OCI-LY7 (cell line): ENCODE results near the gene IL20RA. TPM values are rescaled to one million over a fixed set of nuclear protein-coding genes. Genes with fewer than 3 reads are reported as not detected.
"Not testable (repeated sequence)": the region's sequence is repeated elsewhere in the genome, so short reads cannot be mapped to it uniquely, and the experiment has no call there.

Experiments used
- BruUV-seq: library from RNA; stranded (reverse); fragments of 400-500 nt; replicated peaks from 2 replicates; lab custom pipeline; 2021; lab: Mats Ljungman, UMichigan
- CTCF ChIA-PET: fragments of 300-600 bp; sonication (Branson Sonifier 250); formaldehyde crosslinking; loops from one replicate; lab custom pipeline; 2022; ENCODE audit warnings: antibody characterized with exemption; ENCODE audit not compliant: unreplicated experiment; lab: Charles Lee
- POLR2A ChIA-PET: fragments of 300-600 bp; sonication (Branson Sonifier 250); formaldehyde crosslinking; loops from one replicate; lab custom pipeline; 2022; ENCODE audit warnings: antibody characterized with exemption; lab: Charles Lee
- DNase-seq: peaks from one replicate; pipeline ENCODE4 v3.0.0-alpha.2; 2015; ENCODE audit warnings: low spot score
- H2AFZ ChIP-seq: fragments of 200-600 bp; sonication (generic), shearing (Covaris generic); 2 replicates; pipeline ENCODE4 v1.6.1; 2014; ENCODE audit warnings: mild to moderate bottlenecking, antibody characterized with exemption, low read length, moderate library complexity
- H3K27ac ChIP-seq: fragments of 200-600 bp; sonication (generic); 2 replicates; pipeline ENCODE4 v1.5.1; 2014; ENCODE audit warnings: mixed run types, low read depth, mild to moderate bottlenecking, moderate library complexity, low read length, inconsistent platforms; ENCODE audit not compliant: poor library complexity, severe bottlenecking
- H3K36me3 ChIP-seq: fragments of 200-600 bp; sonication (generic); 2 replicates; pipeline ENCODE4 v1.6.1; 2014; ENCODE audit warnings: mild to moderate bottlenecking, antibody characterized with exemption, low read length, moderate library complexity, mixed read lengths; ENCODE audit not compliant: insufficient read depth
- H3K4me1 ChIP-seq: fragments of 200-600 bp; sonication (generic); 2 replicates; pipeline ENCODE4 v1.5.1; 2014; ENCODE audit warnings: mild to moderate bottlenecking, low read length; ENCODE audit not compliant: insufficient read depth, poor library complexity, severe bottlenecking
- H3K4me2 ChIP-seq: fragments of 200-600 bp; sonication (generic); 2 replicates; pipeline ENCODE4 v1.6.1; 2014; ENCODE audit warnings: mild to moderate bottlenecking, low read length
- H3K4me3 ChIP-seq: fragments of 200-600 bp; sonication (generic); 2 replicates; pipeline ENCODE4 v1.5.1; 2014; ENCODE audit warnings: mild to moderate bottlenecking, low read depth, low read length; ENCODE audit not compliant: poor library complexity, severe bottlenecking
- H3K79me2 ChIP-seq: fragments of 200-600 bp; sonication (generic); 2 replicates; pipeline ENCODE4 v1.6.1; 2016; ENCODE audit warnings: low read depth, mild to moderate bottlenecking, low read length, moderate library complexity, mixed read lengths; ENCODE audit not compliant: insufficient read depth
- H3K9me2 ChIP-seq: fragments of 200-600 bp; sonication (generic); 2 replicates; pipeline ENCODE4 v1.6.1; 2016; ENCODE audit warnings: mild to moderate bottlenecking, low read length, mixed read lengths; ENCODE audit not compliant: insufficient read depth
- H3K9me3 ChIP-seq: fragments of 200-600 bp; sonication (generic); 2 replicates; pipeline ENCODE4 v1.6.1; 2014; ENCODE audit warnings: mild to moderate bottlenecking, mixed run types, low read length, mixed read lengths
- H4K20me1 ChIP-seq: fragments of 200-600 bp; sonication (generic); 2 replicates; pipeline ENCODE4 v1.6.1; 2014; ENCODE audit warnings: mild to moderate bottlenecking, antibody characterized with exemption, low read length, moderate library complexity, mixed read lengths; ENCODE audit not compliant: insufficient read depth
- CTCF ChIP-seq: fragments of 200-600 bp; sonication (generic); conservative IDR thresholded peaks from 2 replicates; pipeline ENCODE4 v1.5.1; 2014; ENCODE audit warnings: mild to moderate bottlenecking, antibody characterized with exemption, low read length, moderate library complexity, mixed read lengths
- EZH2phosphoT487 ChIP-seq: fragments of 200-600 bp; sonication (generic); IDR thresholded peaks from 2 replicates; pipeline ENCODE4 v1.6.1; 2018; ENCODE audit warnings: low read depth, borderline replicate concordance, mild to moderate bottlenecking, mixed run types, antibody characterized with exemption, low read length, moderate library complexity, mixed read lengths
- intact Hi-C: fragments of 100-400 bp; cut with micrococcal nuclease; formaldehyde crosslinking; loops from one replicate; pipeline ENCODE4 v1.10.0; 2022; ENCODE audit not compliant: unreplicated experiment
- total RNA-seq, 2 experiments: library from RNA; depleted of rRNA in 1 of 2; stranded (reverse); fragments of >200 nt in 1 of 2; shearing (Covaris generic) in 1 of 2; gene quantifications; 2 replicates each; pipeline ENCODE4 v1.2.3, GENCODE V29; 2014 to 2022

IL20RA gene
- total RNA-seq, 2 experiments from 2014 or later = not detected

- CTCF ChIA-PET = no interaction called here
- Histone ChIP-seq H3K36me3 (no peaks in the 10 kb centered on the region), H3K79me2 (no peaks in the 10 kb centered on the region), H3K9me3 (no peaks in the 10 kb centered on the region), H2AFZ (no peak overlapping the region), H3K27ac (no peak overlapping the region), H3K9me2 (no peaks in the 10 kb centered on the region), H4K20me1 (no peaks in the 10 kb centered on the region), H3K4me1 (no peaks in the 10 kb centered on the region), H3K4me3 (no peak overlapping the region), H3K4me2 (no peak overlapping the region)
- BruUV-seq = no TSS peak
- intact Hi-C loops = no loop called here
- no peak for TF ChIP-seq EZH2phosphoT487
- TF ChIP-seq CTCF = no peak
- POLR2A ChIA-PET = interaction anchor here (0.6 kb wide), 1 partner anchor 807 kb away, joined by 3 read pairs; no protein-coding TSS in a partner anchor
- peak; percentile 27 for DNase-seq
Measured at GRCh38 chr6:136975089-136975715, 69.6 kb downstream of the IL20RA start.

- H3K27ac ChIP-seq, H3K79me2 ChIP-seq, intact Hi-C loops, H3K4me2 ChIP-seq, CTCF ChIA-PET, H2AFZ ChIP-seq, DNase-seq, H4K20me1 ChIP-seq, H3K9me3 ChIP-seq, H3K9me2 ChIP-seq, H3K4me1 ChIP-seq, H3K36me3 ChIP-seq, H3K4me3 ChIP-seq, BruUV-seq: not testable (repeated sequence)
- POLR2A ChIA-PET = interaction anchor here (1.1 kb wide), 1 partner anchor 22 kb away, joined by 4 read pairs; no protein-coding TSS in a partner anchor
Measured at GRCh38 chr6:136973781-136974180, 71.0 kb downstream of the IL20RA start.

- no TSS peak for BruUV-seq
Measured at GRCh38 chr6:136971609-136972008, 73.2 kb downstream of the IL20RA start.

More at GRCh38 chr6:136971609-136972008, 73.2 kb downstream of the IL20RA start:
- H3K79me2 ChIP-seq = no peaks in the 10 kb centered on the region
- no peak for TF ChIP-seq CTCF
- TF ChIP-seq EZH2phosphoT487 = no peak
- POLR2A ChIA-PET = interaction anchor here (0.7 to 1.9 kb wide), 3 partner anchors 8 to 32 kb away, joined by 3 to 4 read pairs (median 3); no protein-coding TSS in a partner anchor
- CTCF ChIA-PET = no interaction called here
- no peak for DNase-seq
- no peaks in the 10 kb centered on the region for H3K9me2 ChIP-seq
- H2AFZ ChIP-seq = no peak overlapping the region
- H3K4me1 ChIP-seq = no peaks in the 10 kb centered on the region
- H3K4me3 ChIP-seq = no peak overlapping the region
- no peaks in the 10 kb centered on the region for H3K9me3 ChIP-seq
- no peak overlapping the region for H3K4me2 ChIP-seq
- no peak overlapping the region for H3K27ac ChIP-seq
- intact Hi-C loops = no loop called here
- H4K20me1 ChIP-seq = no peaks in the 10 kb centered on the region
- H3K36me3 ChIP-seq = no peaks in the 10 kb centered on the region
